Gastrocnemius medialis (tissue), 4 donors: Measurements from ENCODE around the gene DKC1. TPM values are rescaled to one million over a fixed set of nuclear protein-coding genes. Genes with fewer than 3 reads are reported as not detected.

Experiments
- ATAC-seq, 2 donors: fragments of 150-250 bp; one replicate each; pipeline ENCODE4 v1.9.1; 2016
- DNase-seq, 2 donors: peaks; one replicate each; pipeline ENCODE4 v3.0.0-alpha.2; 2019
- H3K27ac ChIP-seq, 4 donors: fragments of 200-600 bp; sonication (generic); 1 replicate in 1 of 4; 2 replicates in 3 of 4; pipeline ENCODE4 v1.5.1; 2016 to 2018; ENCODE audit warnings: mild to moderate bottlenecking in 2 of 4, moderate library complexity in 1 of 4
- H3K27me3 ChIP-seq, 3 donors: fragments of 200-600 bp; sonication (generic) in 2 of 3; 1 replicate in 1 of 3; 2 replicates in 2 of 3; pipeline versions ENCODE4 v1.5.1 to v1.6.0; 2016 to 2019; ENCODE audit warnings: mild to moderate bottlenecking in 1 of 3, moderate library complexity in 1 of 3
- H3K36me3 ChIP-seq, 2 donors: fragments of 200-600 bp; sonication (generic) in 1 of 2; one replicate each; pipeline ENCODE4 v1.5.1; 2017 to 2018
- H3K4me1 ChIP-seq, 2 donors: fragments of 200-600 bp; sonication (generic) in 1 of 2; one replicate each; pipeline ENCODE4 v1.5.1; 2016 to 2017; ENCODE audit warnings: mild to moderate bottlenecking in 2 of 2
- H3K4me3 ChIP-seq, 4 donors: fragments of 200-600 bp; sonication (generic) in 3 of 4; 1 replicate in 1 of 4; 2 replicates in 3 of 4; pipeline ENCODE4 v1.5.1; 2016 to 2019; ENCODE audit warnings: mild to moderate bottlenecking in 2 of 4
- H3K9me3 ChIP-seq, 3 donors: fragments of 200-600 bp; sonication (generic) in 2 of 3; 1 replicate in 1 of 3; 2 replicates in 2 of 3; pipeline ENCODE4 v1.5.1; 2016 to 2019
- CTCF ChIP-seq, 5 experiments: fragments of 450-650 bp in 3 of 5; fragments of 200-600 bp in 2 of 5; sonication (generic) in 2 of 5; IDR thresholded peaks in 4 of 5; conservative IDR thresholded peaks in 1 of 5; 1 replicate in 4 of 5; 2 replicates in 1 of 5; pipeline ENCODE4 v1.5.1; 2016 to 2019; ENCODE audit warnings: antibody characterized with exemption in 5 of 5, mild to moderate bottlenecking in 3 of 5, moderate library complexity in 3 of 5
- POLR2A ChIP-seq, 2 donors: fragments of 450-650 bp; IDR thresholded peaks; one replicate each; pipeline ENCODE4 v1.6.1; 2017; ENCODE audit warnings: antibody characterized with exemption in 2 of 2, mild to moderate bottlenecking in 2 of 2, moderate library complexity in 2 of 2
- in situ Hi-C, 4 donors: fragments of 200-750 bp; cut with MboI; loops; one replicate each; pipeline versions ENCODE4 v1.15.0 to v1.8.0; 2017; ENCODE audit warnings: low sequenced_read_pairs in 4 of 4
- intact Hi-C: fragments of 100-400 bp; cut with DNase I; formaldehyde crosslinking; loops from one replicate; pipeline ENCODE4 v1.15.1; 2023; ENCODE audit warnings: low total_unique reads
- total RNA-seq, 4 donors: library from RNA; depleted of rRNA; stranded (reverse); fragments of >200 nt; gene quantifications; one replicate each; pipeline versions ENCODE4 v1.1.0 to v1.2.3, GENCODE V29; 2016

Gene DKC1
- total RNA-seq = 10 to 100 TPM; 17.8 to 34.1 (median 21.7) TPM

- in situ Hi-C loops = no loop called here
- peak; percentile 55 to 57 for TF ChIP-seq POLR2A (IDR thresholded peaks at IDR 0.05)
- peak in 1 of 5 experiments; percentile 22 for TF ChIP-seq CTCF (IDR thresholded peaks at IDR 0.05 in 4 of 5, conservative IDR thresholded peaks at IDR 0.05 in 1 of 5)
- intact Hi-C loops = loop anchor here (2.0 to 10.0 kb wide), 3 partner anchors 42 to 1120 kb away; partner anchors contain the start of genes G6PD, IKBKG, MPP1 and VAMP7
Observed at GRCh38 chrX:154762537-154763296, at the start of gene DKC1. DKC1 (plus strand) TSS chrX:154762864; CDS start chrX:154762966, 102 bp downstream.

GRCh38 chrX:154714925-154715324, 47.7 kb upstream of the DKC1 start:
- H3K9me3 ChIP-seq = no peaks in the 10 kb centered on the region
- H3K27ac ChIP-seq = no peak overlapping the region
- H3K4me1 ChIP-seq = no peaks in the 10 kb centered on the region
- no peaks in the 10 kb centered on the region for H3K36me3 ChIP-seq
- H3K4me3 ChIP-seq = no peak overlapping the region
- intact Hi-C loops = no loop called here
- ATAC-seq (peak in 1 of 2 donors; percentile 75), DNase-seq (no peak)
- TF ChIP-seq POLR2A (IDR thresholded peaks at IDR 0.05) = no peak
- peak; percentile 36 to 71 (median 56) for TF ChIP-seq CTCF (IDR thresholded peaks at IDR 0.05 in 4 of 5, conservative IDR thresholded peaks at IDR 0.05 in 1 of 5)
- in situ Hi-C loops = no loop called here
- H3K27me3 ChIP-seq = no peaks in the 10 kb centered on the region

More at GRCh38 chrX:154762537-154763296, at the start of gene DKC1:
- H3K4me1 ChIP-seq = peaks cover 0 to 10% of the 10 kb centered on the region in 2 donors
- ATAC-seq (peak; percentile 92 to 96), DNase-seq (peak; percentile 91 to 93)
- H3K27ac ChIP-seq = peak within 1 kb of the TSS; percentile 79 to 88 (median 82)
- no peaks in the 10 kb centered on the region for H3K27me3 ChIP-seq
- H3K9me3 ChIP-seq = no peaks in the 10 kb centered on the region
- H3K36me3 ChIP-seq = peaks cover 0 to 18% of the 10 kb centered on the region in 2 donors
- H3K4me3 ChIP-seq = peak within 1 kb of the TSS; percentile 66 to 77 (median 76)

- Histone ChIP-seq H3K27me3 (no peaks in the 10 kb centered on the region), H3K9me3 (no peaks in the 10 kb centered on the region), H3K4me3 (no peak overlapping the region), H3K4me1 (no peaks in the 10 kb centered on the region), H3K36me3 (no peaks in the 10 kb centered on the region), H3K27ac (no peak overlapping the region)
- intact Hi-C loops = no loop called here
- in situ Hi-C loops = no loop called here
- TF ChIP-seq POLR2A (IDR thresholded peaks at IDR 0.05) = no peak
- ATAC-seq (no peak), DNase-seq (no peak)
Observed at GRCh38 chrX:154715825-154716224, 46.8 kb upstream of the DKC1 start.

GRCh38 chrX:154717824-154718223, 44.8 kb upstream of the DKC1 start:
- ATAC-seq = no peak
- Histone ChIP-seq H3K4me3 (no peak overlapping the region), H3K9me3 (no peaks in the 10 kb centered on the region), H3K36me3 (no peaks in the 10 kb centered on the region), H3K27me3 (no peaks in the 10 kb centered on the region), H3K4me1 (no peaks in the 10 kb centered on the region), H3K27ac (peak overlapping the region in 1 of 4 donors; percentile 6)
- TF ChIP-seq POLR2A (IDR thresholded peaks at IDR 0.05) = no peak
- no peak for TF ChIP-seq CTCF (IDR thresholded peaks at IDR 0.05 in 4 of 5, conservative IDR thresholded peaks at IDR 0.05 in 1 of 5)
- DNase-seq = no peak
- in situ Hi-C loops = no loop called here
- intact Hi-C loops = no loop called here

- Histone ChIP-seq H3K27me3 (no peaks in the 10 kb centered on the region), H3K27ac (peak overlapping the region in 1 of 4 donors; percentile 6), H3K4me3 (no peak overlapping the region), H3K9me3 (no peaks in the 10 kb centered on the region), H3K4me1 (no peaks in the 10 kb centered on the region), H3K36me3 (no peaks in the 10 kb centered on the region)
- no peak for DNase-seq
- no peak for ATAC-seq
- intact Hi-C loops (no loop called here), in situ Hi-C loops (no loop called here)
- no peak for TF ChIP-seq CTCF (IDR thresholded peaks at IDR 0.05 in 4 of 5, conservative IDR thresholded peaks at IDR 0.05 in 1 of 5)
- no peak for TF ChIP-seq POLR2A (IDR thresholded peaks at IDR 0.05)
Observed at GRCh38 chrX:154718616-154719015, 44.0 kb upstream of the DKC1 start.
